HG03469 (cell line): ENCODE measurements around the gene OR2T34.
"Not testable (repeated sequence)": the region's sequence is repeated elsewhere in the genome, so short reads cannot be mapped to it uniquely, and the experiment has no call there.

ENCODE experiments used
- ATAC-seq: cut with Tn5 transposase; IDR thresholded peaks from one replicate; pipeline ENCODE4 v1.9.1; 2021; ENCODE audit warnings: mild to moderate bottlenecking, moderate library complexity, moderate number of reproducible peaks; ENCODE audit not compliant: unreplicated experiment

The OR2T34 gene

GRCh38 chr1:248574657-248575056 is at the start of gene OR2T34:
TSS of gene OR2T34 (minus strand) at chr1:248574757. CDS start at chr1:248574757, 0 bp downstream.
- not testable (repeated sequence) for ATAC-seq

- ATAC-seq: peak; percentile 96
These were observed 48.0 kb upstream of the OR2T34 start for GRCh38 chr1:248622570-248623001.

- no peak for ATAC-seq
These were observed 47.2 kb upstream of the OR2T34 start for GRCh38 chr1:248621770-248622169.

GRCh38 chr1:248618878-248619277 is 44.3 kb upstream of the OR2T34 start:
- no peak for ATAC-seq

GRCh38 chr1:248618119-248618518 is 43.6 kb upstream of the OR2T34 start:
- ATAC-seq: no peak

- no peak for ATAC-seq
These were observed 39.2 kb upstream of the OR2T34 start for GRCh38 chr1:248613742-248614141.

GRCh38 chr1:248611883-248612414 is 37.4 kb upstream of the OR2T34 start:
- no peak for ATAC-seq

- no peak for ATAC-seq
These were observed 35.7 kb upstream of the OR2T34 start for GRCh38 chr1:248610301-248610700.

GRCh38 chr1:248599396-248599795 is 24.8 kb upstream of the OR2T34 start:
- no peak for ATAC-seq

GRCh38 chr1:248597589-248597988 is 23.0 kb upstream of the OR2T34 start, which contains the start of gene OR2T10:
TSS of gene OR2T10 (minus strand) at chr1:248597700. CDS start at chr1:248593768, 3,932 bp downstream.
- no peak for ATAC-seq

GRCh38 chr1:248596615-248597014 is 22.1 kb upstream of the OR2T34 start:
- no peak for ATAC-seq

- no peak for ATAC-seq
These were observed 18.7 kb upstream of the OR2T34 start for GRCh38 chr1:248593226-248593625.

GRCh38 chr1:248592655-248593054 is 18.1 kb upstream of the OR2T34 start:
- no peak for ATAC-seq

GRCh38 chr1:248590055-248590454 is 15.5 kb upstream of the OR2T34 start:
- no peak for ATAC-seq

GRCh38 chr1:248589334-248589733 is 14.8 kb upstream of the OR2T34 start:
- ATAC-seq: no peak

GRCh38 chr1:248585266-248585665 is 10.7 kb upstream of the OR2T34 start:
- ATAC-seq: no peak

GRCh38 chr1:248576260-248576980 is 1.9 kb upstream of the OR2T34 start:
- no peak for ATAC-seq

GRCh38 chr1:248573856-248574255 is 701 bp downstream of the OR2T34 start:
- ATAC-seq: not testable (repeated sequence)

- not testable (repeated sequence) for ATAC-seq
These were observed 2.5 kb downstream of the OR2T34 start for GRCh38 chr1:248572049-248572448.

GRCh38 chr1:248570811-248571210 is 3.7 kb downstream of the OR2T34 start:
- not testable (repeated sequence) for ATAC-seq

GRCh38 chr1:248569049-248569448 is 5.5 kb downstream of the OR2T34 start:
- ATAC-seq: not testable (repeated sequence)
